ENCODE data around the gene KLHL1. TPM values are rescaled to one million over a fixed set of nuclear protein-coding genes. Genes with fewer than 3 reads are reported as not detected.

The KLHL1 gene
- total RNA-seq, 2 donors from 2014 or later = not detected

GRCh38 chr13:70034286-70034685, 74.0 kb downstream of the KLHL1 start:
- no peak overlapping the region for H3K27ac ChIP-seq
- no peaks in the 10 kb centered on the region for H3K27me3 ChIP-seq
- H3K9me3 ChIP-seq = no peaks in the 10 kb centered on the region
- no peak for TF ChIP-seq CTCF (IDR thresholded peaks at IDR 0.05)
- no peaks in the 10 kb centered on the region for H3K36me3 ChIP-seq
- no peaks in the 10 kb centered on the region for H3K4me1 ChIP-seq
- DNase-seq (ENCODE audit: low spot score) = no peak
- H3K4me3 ChIP-seq = no peak overlapping the region

GRCh38 chr13:70027551-70027950, 80.7 kb downstream of the KLHL1 start:
- no peak for TF ChIP-seq CTCF (IDR thresholded peaks at IDR 0.05)
- Histone ChIP-seq H3K9me3 (no peaks in the 10 kb centered on the region), H3K4me1 (no peaks in the 10 kb centered on the region), H3K36me3 (no peaks in the 10 kb centered on the region), H3K27ac (no peak overlapping the region), H3K4me3 (no peak overlapping the region), H3K27me3 (no peaks in the 10 kb centered on the region)
- no peak for DNase-seq (ENCODE audit: low spot score)

GRCh38 chr13:70023516-70023915, 84.7 kb downstream of the KLHL1 start:
- H3K27me3 ChIP-seq = no peaks in the 10 kb centered on the region
- H3K4me3 ChIP-seq = no peak overlapping the region
- H3K36me3 ChIP-seq = no peaks in the 10 kb centered on the region
- no peak for TF ChIP-seq CTCF (IDR thresholded peaks at IDR 0.05)
- no peak overlapping the region for H3K27ac ChIP-seq
- no peaks in the 10 kb centered on the region for H3K9me3 ChIP-seq
- no peak for DNase-seq (ENCODE audit: low spot score)
- no peaks in the 10 kb centered on the region for H3K4me1 ChIP-seq

- no peak for TF ChIP-seq CTCF (IDR thresholded peaks at IDR 0.05)
- DNase-seq (ENCODE audit: low spot score) = no peak
- no peak overlapping the region for H3K4me3 ChIP-seq
- H3K27ac ChIP-seq = no peak overlapping the region
- no peaks in the 10 kb centered on the region for H3K36me3 ChIP-seq
- no peaks in the 10 kb centered on the region for H3K4me1 ChIP-seq
- no peaks in the 10 kb centered on the region for H3K9me3 ChIP-seq
- no peaks in the 10 kb centered on the region for H3K27me3 ChIP-seq
Observed at GRCh38 chr13:70022646-70023045, 85.6 kb downstream of the KLHL1 start.

GRCh38 chr13:70016116-70016515, 92.1 kb downstream of the KLHL1 start:
- Histone ChIP-seq H3K4me3 (no peak overlapping the region), H3K9me3 (no peaks in the 10 kb centered on the region), H3K27me3 (no peaks in the 10 kb centered on the region), H3K27ac (no peak overlapping the region), H3K36me3 (no peaks in the 10 kb centered on the region), H3K4me1 (no peaks in the 10 kb centered on the region)
- no peak for TF ChIP-seq CTCF (IDR thresholded peaks at IDR 0.05)
- DNase-seq (ENCODE audit: low spot score) = no peak

- no peaks in the 10 kb centered on the region for H3K36me3 ChIP-seq
Observed at GRCh38 chr13:70014337-70014736, 93.9 kb downstream of the KLHL1 start.

More at GRCh38 chr13:70014337-70014736, 93.9 kb downstream of the KLHL1 start:
- H3K4me1 ChIP-seq = no peaks in the 10 kb centered on the region
- no peaks in the 10 kb centered on the region for H3K9me3 ChIP-seq
- no peaks in the 10 kb centered on the region for H3K27me3 ChIP-seq
- no peak overlapping the region for H3K27ac ChIP-seq
- H3K4me3 ChIP-seq = no peak overlapping the region
- no peak for DNase-seq (ENCODE audit: low spot score)
- no peak for TF ChIP-seq CTCF (IDR thresholded peaks at IDR 0.05)
